ENCODE results near the gene TMCC1.

The TMCC1 gene

GRCh38 chr3:129890891-129891290 lies 2.6 kb downstream of the TMCC1 start:
- H3K79me2 ChIP-seq (ENCODE audit: insufficient read depth, low read length) = peaks cover 66% of the 10 kb centered on the region
- peak overlapping the region; percentile 99 for H3K9ac ChIP-seq (ENCODE audit: low read depth, low read length, poor library complexity, severe bottlenecking)
- peak overlapping the region; percentile 100 for H3K4me3 ChIP-seq (ENCODE audit: low read length, poor library complexity, severe bottlenecking)
- H4K20me1 ChIP-seq (ENCODE audit: insufficient read depth, low read length, poor library complexity, severe bottlenecking) = no peaks in the 10 kb centered on the region
- peak overlapping the region; percentile 99 for H3K4me2 ChIP-seq (ENCODE audit: low read depth, low read length, poor library complexity, severe bottlenecking)
- TF ChIP-seq CTCF (conservative IDR thresholded peaks at IDR 0.05; ENCODE audit: low read length) (no peak), EZH2phosphoT487 (IDR thresholded peaks at IDR 0.05; ENCODE audit: borderline replicate concordance) (no peak)
- H3K4me1 ChIP-seq (ENCODE audit: insufficient read depth, low read length, poor library complexity, severe bottlenecking) = peaks cover 50% of the 10 kb centered on the region
- H2AFZ ChIP-seq (ENCODE audit: low read length) = no peak overlapping the region
- H3K9me3 ChIP-seq (ENCODE audit: insufficient read depth, low read depth, low read length) = no peaks in the 10 kb centered on the region
- H3K36me3 ChIP-seq (ENCODE audit: insufficient read depth, low read length) = no peaks in the 10 kb centered on the region
- no peaks in the 10 kb centered on the region for H3K27me3 ChIP-seq (ENCODE audit: insufficient read depth, low read length, poor library complexity, severe bottlenecking)
- H3K9me2 ChIP-seq (replicated peaks; ENCODE audit: low read depth, low read length) = no peaks in the 10 kb centered on the region
- H3F3A ChIP-seq (ENCODE audit: low read depth) = peaks cover 11% of the 10 kb centered on the region

GRCh38 chr3:129890125-129890524 lies 3.4 kb downstream of the TMCC1 start:
- Histone ChIP-seq H3K79me2 (ENCODE audit: insufficient read depth, low read length) (peaks cover 66% of the 10 kb centered on the region), H3K4me1 (ENCODE audit: insufficient read depth, low read length, poor library complexity, severe bottlenecking) (peaks cover 50% of the 10 kb centered on the region), H3K36me3 (ENCODE audit: insufficient read depth, low read length) (no peaks in the 10 kb centered on the region), H3K9ac (ENCODE audit: low read depth, low read length, poor library complexity, severe bottlenecking) (peak overlapping the region; percentile 99), H3F3A (ENCODE audit: low read depth) (peaks cover 11% of the 10 kb centered on the region), H4K20me1 (ENCODE audit: insufficient read depth, low read length, poor library complexity, severe bottlenecking) (no peaks in the 10 kb centered on the region), H3K27me3 (ENCODE audit: insufficient read depth, low read length, poor library complexity, severe bottlenecking) (no peaks in the 10 kb centered on the region), H3K4me3 (ENCODE audit: low read length, poor library complexity, severe bottlenecking) (peak overlapping the region; percentile 100), H3K9me2 (replicated peaks; ENCODE audit: low read depth, low read length) (no peaks in the 10 kb centered on the region), H3K4me2 (ENCODE audit: low read depth, low read length, poor library complexity, severe bottlenecking) (peak overlapping the region; percentile 99), H2AFZ (ENCODE audit: low read length) (no peak overlapping the region), H3K9me3 (ENCODE audit: insufficient read depth, low read depth, low read length) (no peaks in the 10 kb centered on the region)
- TF ChIP-seq CTCF (conservative IDR thresholded peaks at IDR 0.05; ENCODE audit: low read length) (no peak), EZH2phosphoT487 (IDR thresholded peaks at IDR 0.05; ENCODE audit: borderline replicate concordance) (no peak)

GRCh38 chr3:129888771-129889170 lies 4.7 kb downstream of the TMCC1 start:
- H3K27me3 ChIP-seq (ENCODE audit: insufficient read depth, low read length, poor library complexity, severe bottlenecking) = no peaks in the 10 kb centered on the region
- TF ChIP-seq EZH2phosphoT487 (IDR thresholded peaks at IDR 0.05; ENCODE audit: borderline replicate concordance) (no peak), CTCF (conservative IDR thresholded peaks at IDR 0.05; ENCODE audit: low read length) (no peak)
- H2AFZ ChIP-seq (ENCODE audit: low read length) = no peak overlapping the region
- H4K20me1 ChIP-seq (ENCODE audit: insufficient read depth, low read length, poor library complexity, severe bottlenecking) = no peaks in the 10 kb centered on the region
- no peaks in the 10 kb centered on the region for H3K36me3 ChIP-seq (ENCODE audit: insufficient read depth, low read length)
- peaks cover 46% of the 10 kb centered on the region for H3K4me1 ChIP-seq (ENCODE audit: insufficient read depth, low read length, poor library complexity, severe bottlenecking)
- peak overlapping the region; percentile 99 for H3K4me2 ChIP-seq (ENCODE audit: low read depth, low read length, poor library complexity, severe bottlenecking)
- peak overlapping the region; percentile 25 for H3K4me3 ChIP-seq (ENCODE audit: low read length, poor library complexity, severe bottlenecking)
- peak overlapping the region; percentile 44 for H3K9ac ChIP-seq (ENCODE audit: low read depth, low read length, poor library complexity, severe bottlenecking)
- H3F3A ChIP-seq (ENCODE audit: low read depth) = peaks cover 11% of the 10 kb centered on the region
- peaks cover 58% of the 10 kb centered on the region for H3K79me2 ChIP-seq (ENCODE audit: insufficient read depth, low read length)
- no peaks in the 10 kb centered on the region for H3K9me2 ChIP-seq (replicated peaks; ENCODE audit: low read depth, low read length)
- H3K9me3 ChIP-seq (ENCODE audit: insufficient read depth, low read depth, low read length) = no peaks in the 10 kb centered on the region
